PC-3 (cell line): Measurements from ENCODE around the gene ATP5ME. TPM values are rescaled to one million over a fixed set of nuclear protein-coding genes. Genes with fewer than 3 reads are reported as not detected.

ENCODE experiments used
- ATAC-seq: fragments of 200-7000 bp; cut with Tn5 transposase; 2 replicates; pipeline ENCODE4 v1.9.1; 2020; ENCODE audit warnings: mild to moderate bottlenecking, moderate library complexity
- BruUV-seq: library from RNA; stranded (reverse); fragments of 400-500 nt; replicated peaks from 2 replicates; lab custom pipeline; 2021; lab: Mats Ljungman, UMichigan
- CTCF ChIA-PET: fragments of 300-600 bp; sonication (Branson Sonifier 250); formaldehyde crosslinking; loops from one replicate; lab custom pipeline; 2022; ENCODE audit warnings: antibody characterized with exemption; lab: Charles Lee
- POLR2A ChIA-PET: fragments of 300-600 bp; sonication (Branson Sonifier 250); formaldehyde crosslinking; loops from one replicate; lab custom pipeline; 2022; ENCODE audit warnings: antibody characterized with exemption; ENCODE audit not compliant: unreplicated experiment; lab: Charles Lee
- DNase-seq: peaks from one replicate; pipeline ENCODE4 v3.0.0-alpha.2; 2015
- H2AFZ ChIP-seq: fragments of 300-600 bp; sonication (generic); 2 replicates; pipeline ENCODE4 v1.6.0; 2016; ENCODE audit warnings: antibody characterized with exemption, low read length
- H3F3A ChIP-seq: fragments of 300-600 bp; sonication (generic); one replicate; pipeline ENCODE4 v1.6.0; 2017; ENCODE audit warnings: antibody characterized with exemption, low read length, control low read depth, mild to moderate bottlenecking; ENCODE audit not compliant: unreplicated experiment
- H3K27ac ChIP-seq: fragments of 300-600 bp; sonication (generic); 2 replicates; pipeline ENCODE4 v1.5.1; 2016; ENCODE audit warnings: mild to moderate bottlenecking, low read length
- H3K27me3 ChIP-seq: fragments of 300-600 bp; sonication (generic); 2 replicates; pipeline ENCODE4 v1.6.1; 2016; ENCODE audit warnings: low read length, mixed read lengths
- H3K36me3 ChIP-seq: fragments of 300-600 bp; sonication (generic); 2 replicates; pipeline ENCODE4 v1.6.1; 2016; ENCODE audit warnings: low read depth, mixed run types, low read length, mixed read lengths
- H3K4me1 ChIP-seq: fragments of 300-600 bp; sonication (generic); 2 replicates; pipeline ENCODE4 v1.5.1; 2016; ENCODE audit warnings: low read length; ENCODE audit not compliant: insufficient read depth
- H3K4me2 ChIP-seq: fragments of 300-600 bp; sonication (generic); 2 replicates; pipeline ENCODE4 v1.6.0; 2016; ENCODE audit warnings: low read length
- H3K4me3 ChIP-seq: fragments of 300-600 bp; sonication (generic); 2 replicates; pipeline ENCODE4 v1.5.1; 2016; ENCODE audit warnings: mild to moderate bottlenecking, low read length, mixed read lengths
- H3K79me2 ChIP-seq: fragments of 300-600 bp; sonication (generic); 2 replicates; pipeline ENCODE4 v1.6.1; 2017; ENCODE audit warnings: low read length, mixed read lengths
- H3K9ac ChIP-seq: fragments of 300-600 bp; sonication (generic); 2 replicates; pipeline ENCODE4 v1.6.0; 2016; ENCODE audit warnings: mild to moderate bottlenecking, low read length
- H3K9me2 ChIP-seq: fragments of 300-600 bp; sonication (generic); replicated peaks from 2 replicates; pipeline ENCODE4 v1.6.1; 2016; ENCODE audit warnings: mixed run types, low read length, mixed read lengths
- H3K9me3 ChIP-seq: fragments of 300-600 bp; sonication (generic); 2 replicates; pipeline ENCODE4 v1.6.1; 2016; ENCODE audit warnings: low read length, mixed read lengths
- H4K20me1 ChIP-seq: fragments of 300-600 bp; sonication (generic); 2 replicates; pipeline ENCODE4 v1.6.1; 2016; ENCODE audit warnings: low read length, mixed read lengths
- EZH2 ChIP-seq: fragments of 300-600 bp; sonication (generic); IDR thresholded peaks from one replicate; pipeline ENCODE4 v1.6.1; 2017; ENCODE audit warnings: antibody characterized with exemption, mild to moderate bottlenecking, low read length; ENCODE audit not compliant: unreplicated experiment
- EZH2phosphoT487 ChIP-seq: fragments of 300-600 bp; sonication (generic); IDR thresholded peaks from 2 replicates; pipeline ENCODE4 v1.6.1; 2018; ENCODE audit warnings: mild to moderate bottlenecking, antibody characterized with exemption, low read length, borderline replicate concordance
- intact Hi-C: fragments of 100-400 bp; cut with micrococcal nuclease; formaldehyde crosslinking; loops from 2 replicates; pipeline ENCODE4 v1.9.0; 2023
- total RNA-seq: library from RNA; depleted of rRNA; stranded (reverse); fragments of >200 nt; gene quantifications from 2 replicates; pipeline ENCODE4 v1.2.3, GENCODE V29; 2014
- TF ChIP-seq, protein P1 (sequence below): fragments of 300-600 bp; sonication (generic); conservative IDR thresholded peaks from 2 replicates; pipeline ENCODE4 v1.5.1; 2017; ENCODE audit warnings: antibody characterized with exemption, low read depth, mild to moderate bottlenecking, low read length

Gene ATP5ME
- total RNA-seq, 1 experiment from 2014 or later, result 579 TPM

DNA sequence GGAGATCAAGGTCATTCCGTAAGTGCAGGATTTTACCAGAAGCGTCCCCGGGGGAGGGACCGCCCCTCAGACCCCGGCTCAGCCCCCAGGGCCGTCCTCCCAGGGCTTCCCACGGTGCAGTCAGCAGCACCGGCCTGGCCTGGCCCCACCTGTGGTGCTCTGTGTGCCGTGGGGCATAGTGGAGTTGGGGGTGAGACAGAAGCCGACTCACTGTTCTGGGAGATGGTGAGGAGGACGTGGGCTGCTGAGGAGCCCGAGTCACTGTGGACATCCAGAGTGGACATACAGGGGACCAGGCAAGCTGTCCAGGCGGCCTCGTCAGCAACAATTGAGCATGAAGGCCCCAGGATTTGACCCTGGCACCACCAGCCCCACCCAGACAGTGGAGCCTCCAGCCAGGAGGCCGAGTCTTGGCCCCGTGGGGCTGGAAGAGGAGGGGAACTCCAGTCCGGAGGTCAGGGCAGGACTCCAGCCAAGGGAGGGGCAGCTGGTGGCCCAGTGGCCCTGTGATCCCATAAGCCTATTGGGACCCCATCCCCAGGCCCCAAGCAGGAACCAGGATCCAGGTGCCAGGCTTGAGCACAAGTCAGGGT lies 19.1 kb downstream of the ATP5ME start:
- Histone ChIP-seq H3K4me2 (no peak overlapping the region), H3K27me3 (no peaks in the 10 kb centered on the region), H3K36me3 (no peaks in the 10 kb centered on the region), H3K9ac (no peak overlapping the region), H3F3A (no peaks in the 10 kb centered on the region), H3K27ac (no peak overlapping the region), H3K4me1 (no peaks in the 10 kb centered on the region), H3K9me3 (no peaks in the 10 kb centered on the region), H2AFZ (no peak overlapping the region), H3K4me3 (no peak overlapping the region), H4K20me1 (no peaks in the 10 kb centered on the region), H3K9me2 (no peaks in the 10 kb centered on the region), H3K79me2 (no peaks in the 10 kb centered on the region)
- no peak for DNase-seq
- POLR2A ChIA-PET, result no interaction called here
- intact Hi-C loops, result no loop called here
- CTCF ChIA-PET, result no interaction called here
- no peak for ATAC-seq
- no TSS peak for BruUV-seq
- TF ChIP-seq EZH2 (no peak), EZH2phosphoT487 (no peak)
- TF ChIP-seq, protein P1, sequence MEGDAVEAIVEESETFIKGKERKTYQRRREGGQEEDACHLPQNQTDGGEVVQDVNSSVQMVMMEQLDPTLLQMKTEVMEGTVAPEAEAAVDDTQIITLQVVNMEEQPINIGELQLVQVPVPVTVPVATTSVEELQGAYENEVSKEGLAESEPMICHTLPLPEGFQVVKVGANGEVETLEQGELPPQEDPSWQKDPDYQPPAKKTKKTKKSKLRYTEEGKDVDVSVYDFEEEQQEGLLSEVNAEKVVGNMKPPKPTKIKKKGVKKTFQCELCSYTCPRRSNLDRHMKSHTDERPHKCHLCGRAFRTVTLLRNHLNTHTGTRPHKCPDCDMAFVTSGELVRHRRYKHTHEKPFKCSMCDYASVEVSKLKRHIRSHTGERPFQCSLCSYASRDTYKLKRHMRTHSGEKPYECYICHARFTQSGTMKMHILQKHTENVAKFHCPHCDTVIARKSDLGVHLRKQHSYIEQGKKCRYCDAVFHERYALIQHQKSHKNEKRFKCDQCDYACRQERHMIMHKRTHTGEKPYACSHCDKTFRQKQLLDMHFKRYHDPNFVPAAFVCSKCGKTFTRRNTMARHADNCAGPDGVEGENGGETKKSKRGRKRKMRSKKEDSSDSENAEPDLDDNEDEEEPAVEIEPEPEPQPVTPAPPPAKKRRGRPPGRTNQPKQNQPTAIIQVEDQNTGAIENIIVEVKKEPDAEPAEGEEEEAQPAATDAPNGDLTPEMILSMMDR, result no peak

DNA sequence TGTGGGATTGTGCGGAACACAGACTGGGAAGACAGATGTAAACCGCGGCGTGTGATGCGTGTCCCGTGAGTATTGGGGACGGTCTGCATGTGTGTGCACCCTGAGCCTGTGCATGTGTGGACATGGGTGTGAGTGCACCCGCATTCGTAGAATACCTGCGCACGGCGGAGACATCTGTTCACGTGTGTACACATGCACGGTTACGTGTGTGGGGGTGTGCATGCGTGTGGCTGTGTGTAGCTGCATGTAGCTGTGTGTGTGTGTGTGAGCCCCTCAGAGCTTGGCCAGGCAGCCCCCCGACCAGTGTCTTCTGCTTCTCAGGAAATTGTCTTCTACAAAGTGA lies 19.6 kb downstream of the ATP5ME start:
- no peaks in the 10 kb centered on the region for H3K9me2 ChIP-seq
- no peaks in the 10 kb centered on the region for H3F3A ChIP-seq
- no TSS peak for BruUV-seq
- H3K79me2 ChIP-seq, result no peaks in the 10 kb centered on the region
- H3K9ac ChIP-seq, result no peak overlapping the region
- no peak overlapping the region for H3K4me3 ChIP-seq
- POLR2A ChIA-PET, result no interaction called here
- H3K27ac ChIP-seq, result no peak overlapping the region
- intact Hi-C loops, result no loop called here
- ATAC-seq (no peak), DNase-seq (no peak)
- H4K20me1 ChIP-seq, result no peaks in the 10 kb centered on the region
- H2AFZ ChIP-seq, result no peak overlapping the region
- no peak overlapping the region for H3K4me2 ChIP-seq
- H3K4me1 ChIP-seq, result no peaks in the 10 kb centered on the region
- no peaks in the 10 kb centered on the region for H3K9me3 ChIP-seq
- CTCF ChIA-PET, result no interaction called here
- TF ChIP-seq EZH2phosphoT487 (no peak), EZH2 (no peak)
- TF ChIP-seq, protein P1, result no peak
- no peaks in the 10 kb centered on the region for H3K27me3 ChIP-seq
- no peaks in the 10 kb centered on the region for H3K36me3 ChIP-seq

DNA sequence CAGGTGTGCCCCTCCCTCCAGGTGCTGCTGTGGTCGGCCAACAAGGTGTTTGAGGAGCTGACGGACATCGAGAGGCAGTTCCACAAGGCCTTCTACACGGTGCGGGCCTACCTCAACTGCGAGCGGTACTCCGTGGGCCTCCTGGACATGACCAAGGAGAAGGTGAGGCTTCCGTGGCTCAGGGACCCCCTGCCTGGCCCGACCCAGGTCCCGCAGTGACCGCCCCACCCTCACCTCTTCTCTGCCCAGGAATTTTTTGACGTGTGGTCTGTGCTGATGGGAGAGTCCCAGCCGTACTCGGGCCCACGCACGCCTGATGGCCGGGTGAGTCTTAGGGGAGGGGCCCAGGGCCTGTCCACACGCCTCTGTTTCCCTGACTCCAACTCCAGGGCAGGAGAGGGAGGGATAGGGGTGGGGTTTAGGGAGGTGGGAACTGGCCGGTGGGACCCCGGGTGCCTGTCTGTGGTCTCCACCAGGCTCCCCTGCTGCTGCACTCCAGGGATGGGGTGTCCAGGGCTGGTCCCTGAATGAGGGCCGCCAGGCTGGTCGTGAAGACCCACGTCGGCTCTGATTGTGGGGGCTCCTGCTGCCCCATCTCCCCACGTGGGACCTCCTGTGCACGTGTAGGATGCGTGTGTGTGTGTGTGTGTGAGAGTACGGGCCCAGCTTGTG lies 20.1 kb downstream of the ATP5ME start:
- ATAC-seq, result no peak
- CTCF ChIA-PET, result no interaction called here

More for the DNA sequence above, 20.1 kb downstream of the ATP5ME start:
- Histone ChIP-seq H3K4me2 (no peak overlapping the region), H3K9ac (no peak overlapping the region), H3K9me2 (no peaks in the 10 kb centered on the region), H3K27me3 (no peaks in the 10 kb centered on the region), H4K20me1 (no peaks in the 10 kb centered on the region), H3K79me2 (no peaks in the 10 kb centered on the region), H3K27ac (no peak overlapping the region), H3K4me1 (no peaks in the 10 kb centered on the region), H3F3A (no peaks in the 10 kb centered on the region), H2AFZ (no peak overlapping the region), H3K4me3 (no peak overlapping the region), H3K36me3 (no peaks in the 10 kb centered on the region), H3K9me3 (no peaks in the 10 kb centered on the region)
- no peak for DNase-seq
- intact Hi-C loops, result no loop called here
- no TSS peak for BruUV-seq
- POLR2A ChIA-PET, result no interaction called here
- TF ChIP-seq EZH2phosphoT487 (no peak), EZH2 (no peak)
- TF ChIP-seq, protein P1, result no peak
